Measurements from ENCODE around the gene NCR2.

Gene NCR2

GRCh38 chr6:41345901-41346300 is 10.5 kb downstream of the NCR2 start:
- TF ChIP-seq CTCF (IDR thresholded peaks at IDR 0.05; ENCODE audit: low read depth, low read length) = no peak
- in situ Hi-C loops (cut with HindIII; ENCODE audit: low sequenced_read_pairs) = no loop called here
- H3K4me3 ChIP-seq (ENCODE audit: low read depth, low read length) = no peak overlapping the region
- DNase-seq (ENCODE audit: low read depth, low spot score) = no peak

- in situ Hi-C loops (cut with HindIII; ENCODE audit: low sequenced_read_pairs) = no loop called here
- no peak for DNase-seq (ENCODE audit: low read depth, low spot score)
- no peak for TF ChIP-seq CTCF (IDR thresholded peaks at IDR 0.05; ENCODE audit: low read depth, low read length)
- no peak overlapping the region for H3K4me3 ChIP-seq (ENCODE audit: low read depth, low read length)
Observed at GRCh38 chr6:41346441-41346840, 11.0 kb downstream of the NCR2 start.

- no peak overlapping the region for H3K4me3 ChIP-seq (ENCODE audit: low read depth, low read length)
- no peak for TF ChIP-seq CTCF (IDR thresholded peaks at IDR 0.05; ENCODE audit: low read depth, low read length)
- no peak for DNase-seq (ENCODE audit: low read depth, low spot score)
- in situ Hi-C loops (cut with HindIII; ENCODE audit: low sequenced_read_pairs) = no loop called here
Observed at GRCh38 chr6:41347378-41348050, 12.1 kb downstream of the NCR2 start.

- no peak for DNase-seq (ENCODE audit: low read depth, low spot score)
- no peak for TF ChIP-seq CTCF (IDR thresholded peaks at IDR 0.05; ENCODE audit: low read depth, low read length)
- H3K4me3 ChIP-seq (ENCODE audit: low read depth, low read length) = no peak overlapping the region
Observed at GRCh38 chr6:41348934-41349333, 13.5 kb downstream of the NCR2 start.

GRCh38 chr6:41352396-41352795 is 17.0 kb downstream of the NCR2 start:
- no peak overlapping the region for H3K4me3 ChIP-seq (ENCODE audit: low read depth, low read length)
- in situ Hi-C loops (cut with HindIII; ENCODE audit: low sequenced_read_pairs) = no loop called here
- DNase-seq (ENCODE audit: low read depth, low spot score) = no peak
- TF ChIP-seq CTCF (IDR thresholded peaks at IDR 0.05; ENCODE audit: low read depth, low read length) = no peak

More at GRCh38 chr6:41348934-41349333, 13.5 kb downstream of the NCR2 start:
- in situ Hi-C loops (cut with HindIII; ENCODE audit: low sequenced_read_pairs) = no loop called here

GRCh38 chr6:41352907-41353306 is 17.5 kb downstream of the NCR2 start:
- TF ChIP-seq CTCF (IDR thresholded peaks at IDR 0.05; ENCODE audit: low read depth, low read length) = no peak
- no peak overlapping the region for H3K4me3 ChIP-seq (ENCODE audit: low read depth, low read length)
- in situ Hi-C loops (cut with HindIII; ENCODE audit: low sequenced_read_pairs) = no loop called here
- no peak for DNase-seq (ENCODE audit: low read depth, low spot score)
